Retinal pigment epithelial cell (primary cell): ENCODE results near the gene ENTPD6.
"Not testable (repeated sequence)": the region's sequence is repeated elsewhere in the genome, so short reads cannot be mapped to it uniquely, and the experiment has no call there.

ENCODE experiments used
- DNase-seq: peaks from one replicate; pipeline ENCODE4 v3.0.0-alpha.2; 2010; ENCODE audit warnings: low read depth
- H3K4me3 ChIP-seq: 2 replicates; pipeline ENCODE4 v1.5.1; 2011; ENCODE audit warnings: mild to moderate bottlenecking, low read length, control low read depth, moderate library complexity
- TF ChIP-seq, protein P1 (sequence below): conservative IDR thresholded peaks from 2 replicates; pipeline ENCODE4 v1.5.1; 2011; ENCODE audit warnings: low read depth, low read length, control low read depth, inconsistent platforms

ENTPD6 gene

GRCh38 chr20:25233016-25233772, 37.7 kb downstream of the ENTPD6 start:
- TF ChIP-seq, protein P1, sequence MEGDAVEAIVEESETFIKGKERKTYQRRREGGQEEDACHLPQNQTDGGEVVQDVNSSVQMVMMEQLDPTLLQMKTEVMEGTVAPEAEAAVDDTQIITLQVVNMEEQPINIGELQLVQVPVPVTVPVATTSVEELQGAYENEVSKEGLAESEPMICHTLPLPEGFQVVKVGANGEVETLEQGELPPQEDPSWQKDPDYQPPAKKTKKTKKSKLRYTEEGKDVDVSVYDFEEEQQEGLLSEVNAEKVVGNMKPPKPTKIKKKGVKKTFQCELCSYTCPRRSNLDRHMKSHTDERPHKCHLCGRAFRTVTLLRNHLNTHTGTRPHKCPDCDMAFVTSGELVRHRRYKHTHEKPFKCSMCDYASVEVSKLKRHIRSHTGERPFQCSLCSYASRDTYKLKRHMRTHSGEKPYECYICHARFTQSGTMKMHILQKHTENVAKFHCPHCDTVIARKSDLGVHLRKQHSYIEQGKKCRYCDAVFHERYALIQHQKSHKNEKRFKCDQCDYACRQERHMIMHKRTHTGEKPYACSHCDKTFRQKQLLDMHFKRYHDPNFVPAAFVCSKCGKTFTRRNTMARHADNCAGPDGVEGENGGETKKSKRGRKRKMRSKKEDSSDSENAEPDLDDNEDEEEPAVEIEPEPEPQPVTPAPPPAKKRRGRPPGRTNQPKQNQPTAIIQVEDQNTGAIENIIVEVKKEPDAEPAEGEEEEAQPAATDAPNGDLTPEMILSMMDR, result no peak
- no peak overlapping the region for H3K4me3 ChIP-seq
- peak; percentile 55 for DNase-seq

- H3K4me3 ChIP-seq, DNase-seq: not testable (repeated sequence)
Observed at GRCh38 chr20:25234009-25234849, 38.7 kb downstream of the ENTPD6 start.

DNA sequence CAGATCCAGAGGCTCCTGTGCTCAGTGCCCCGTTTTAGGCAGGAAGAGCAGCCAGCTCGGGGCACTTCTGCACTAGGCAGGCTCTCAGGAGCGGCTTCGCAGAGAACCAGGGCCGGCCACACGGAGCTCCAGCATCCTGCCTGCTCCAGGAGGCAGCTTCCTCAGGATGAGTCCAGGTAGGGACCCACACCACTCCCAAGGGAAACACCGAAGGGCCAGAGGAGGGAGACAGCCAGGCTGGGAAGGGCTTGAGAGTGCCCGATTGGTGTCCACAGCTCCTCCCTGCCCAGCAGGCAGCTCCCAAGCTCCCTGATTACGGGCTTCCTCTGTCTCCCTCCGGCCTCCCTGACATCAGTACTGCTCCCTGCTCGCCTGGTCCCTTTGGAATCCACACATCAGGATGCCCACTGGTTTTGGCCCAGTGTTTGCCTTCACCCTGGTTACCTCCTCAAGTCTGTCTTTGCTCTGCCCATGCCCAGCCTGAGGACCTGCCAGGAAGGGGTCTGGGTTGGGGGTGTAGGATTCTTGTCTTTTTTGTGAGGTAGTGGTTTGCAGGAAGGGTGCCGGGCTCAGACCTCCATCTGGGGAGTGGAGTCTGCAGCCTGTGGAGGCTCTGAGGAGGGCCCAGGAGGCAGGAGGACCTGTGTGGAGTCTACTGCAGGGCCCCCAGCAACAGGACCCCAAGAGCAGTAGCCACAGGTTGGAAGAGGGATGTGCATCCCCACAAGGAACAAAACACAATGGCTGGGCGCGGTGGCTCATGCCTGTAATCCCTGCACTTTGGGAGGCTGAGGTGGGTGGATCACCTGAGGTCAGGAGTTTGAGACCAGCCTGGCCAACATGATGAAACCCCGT, 41.2 kb downstream of the ENTPD6 start:
- no peak for DNase-seq
- H3K4me3 ChIP-seq, result no peak overlapping the region
- TF ChIP-seq, protein P1, result no peak

DNA sequence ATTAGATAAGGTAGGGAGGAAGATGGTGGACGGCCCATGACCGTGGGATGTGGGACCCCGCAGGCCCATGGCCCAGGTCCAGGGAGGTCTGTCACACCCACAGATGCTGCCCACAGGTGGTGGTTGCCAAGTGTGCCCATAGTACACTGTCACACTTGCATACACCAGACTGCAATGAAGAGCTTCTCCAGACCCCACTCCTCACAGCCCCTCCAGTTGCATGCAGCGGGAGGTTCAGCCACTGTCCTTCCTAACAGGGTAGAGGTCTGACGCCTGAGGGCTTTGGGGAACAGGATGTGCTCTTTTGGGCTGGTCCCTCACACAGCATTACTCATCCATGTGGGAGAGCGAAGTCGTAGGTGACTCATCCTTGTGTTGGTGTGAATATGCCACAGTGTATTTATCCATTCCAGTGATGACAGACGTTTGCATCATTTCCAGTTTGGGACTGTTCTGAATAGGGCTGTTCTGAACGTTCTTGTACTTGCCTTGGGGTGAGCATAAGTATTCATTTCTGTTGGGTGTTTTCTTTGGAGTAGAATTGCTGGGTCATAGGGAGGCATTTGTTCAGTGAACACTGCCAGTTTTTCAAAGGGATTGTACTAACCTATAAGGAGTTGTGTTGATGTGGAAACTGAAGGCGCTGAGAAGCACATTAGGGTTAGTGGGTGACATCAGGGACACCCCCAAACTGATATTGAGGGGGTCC, 42.3 kb downstream of the ENTPD6 start:
- TF ChIP-seq, protein P1, result no peak
- H3K4me3 ChIP-seq, result no peak overlapping the region
- peak; percentile 78 for DNase-seq

- no peak overlapping the region for H3K4me3 ChIP-seq
- DNase-seq, result no peak
- TF ChIP-seq, protein P1, result no peak
Observed at GRCh38 chr20:25238319-25239037, 43.0 kb downstream of the ENTPD6 start.

DNA sequence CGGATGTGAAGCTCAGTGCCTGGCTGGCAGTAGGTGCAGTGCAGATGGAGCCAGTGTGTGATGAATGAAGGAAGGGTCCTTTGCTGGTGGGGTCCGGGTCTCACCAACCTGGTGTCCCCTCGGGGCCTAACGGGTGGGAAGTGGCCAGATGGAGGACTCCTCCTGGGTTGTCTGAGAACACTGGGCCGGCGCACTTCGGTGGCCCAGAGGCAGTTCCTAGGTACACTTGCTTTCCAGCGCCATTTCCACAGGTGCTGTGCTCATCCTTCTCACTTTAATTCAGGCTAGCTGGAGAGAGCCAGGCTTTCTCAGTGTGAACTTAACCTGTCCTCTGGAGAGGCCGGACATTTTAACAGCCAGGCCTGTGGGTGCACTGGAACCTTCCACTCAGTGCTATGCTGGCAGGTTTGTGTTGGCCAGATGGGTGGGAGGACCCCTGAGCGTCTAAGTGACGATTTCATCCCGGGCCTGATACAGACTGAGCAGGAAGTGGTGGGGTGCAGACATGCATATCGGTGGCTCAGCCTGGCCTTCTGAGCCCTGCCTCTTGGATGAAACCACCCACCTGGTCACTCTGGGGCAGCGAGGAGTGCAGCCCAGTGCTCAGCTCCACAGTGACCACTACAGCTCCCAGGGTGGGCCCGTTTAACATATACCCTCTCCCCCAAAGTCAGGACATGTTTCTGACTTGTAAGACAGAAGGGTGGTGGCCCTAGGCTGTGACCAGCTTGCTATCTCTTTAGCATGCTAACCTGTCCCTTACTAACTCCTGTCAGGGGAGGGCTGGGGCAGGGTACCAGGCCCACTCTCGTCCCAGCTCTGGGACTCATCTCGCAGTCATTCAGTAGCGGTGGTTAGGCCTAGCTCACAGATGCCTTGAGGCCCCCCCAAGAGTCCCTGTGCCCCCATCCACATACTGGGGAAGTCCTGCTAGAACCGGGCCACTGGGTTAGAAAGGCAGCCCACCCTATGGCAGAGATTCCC, 44.2 kb downstream of the ENTPD6 start:
- DNase-seq, result no peak
- TF ChIP-seq, protein P1, result no peak
- no peak overlapping the region for H3K4me3 ChIP-seq

GRCh38 chr20:25240851-25241658, 45.5 kb downstream of the ENTPD6 start:
- DNase-seq, H3K4me3 ChIP-seq: not testable (repeated sequence)

GRCh38 chr20:25241659-25241955, 46.1 kb downstream of the ENTPD6 start:
- not testable (repeated sequence) for DNase-seq

More at GRCh38 chr20:25241659-25241955, 46.1 kb downstream of the ENTPD6 start:
- not testable (repeated sequence) for H3K4me3 ChIP-seq
